HG03039 (cell line): ENCODE measurements around the gene PLXND1.
"Not testable (repeated sequence)": the region's sequence is repeated elsewhere in the genome, so short reads cannot be mapped to it uniquely, and the experiment has no call there.

ENCODE experiments used
- ATAC-seq: cut with Tn5 transposase; IDR thresholded peaks from one replicate; pipeline ENCODE4 v1.9.1; 2021; ENCODE audit warnings: mild to moderate bottlenecking, moderate library complexity; ENCODE audit not compliant: unreplicated experiment

The PLXND1 gene

GRCh38 chr3:129606636-129607390, at the start of gene PLXND1:
PLXND1 (minus strand) TSS chr3:129606676; CDS start chr3:129606639, 37 bp downstream.
- no peak for ATAC-seq

- no peak for ATAC-seq
Measured at GRCh38 chr3:129655291-129655700, 48.8 kb upstream of the PLXND1 start.

GRCh38 chr3:129654131-129654530, 47.7 kb upstream of the PLXND1 start:
- no peak for ATAC-seq

- no peak for ATAC-seq
Measured at GRCh38 chr3:129653019-129653418, 46.5 kb upstream of the PLXND1 start.

- ATAC-seq = no peak
Measured at GRCh38 chr3:129651435-129652202, 45.1 kb upstream of the PLXND1 start.

GRCh38 chr3:129650256-129650872, 43.9 kb upstream of the PLXND1 start:
- ATAC-seq = no peak

- no peak for ATAC-seq
Measured at GRCh38 chr3:129648391-129648790, 41.9 kb upstream of the PLXND1 start.

GRCh38 chr3:129645286-129645685, 38.8 kb upstream of the PLXND1 start:
- no peak for ATAC-seq

- ATAC-seq = no peak
Measured at GRCh38 chr3:129644836-129645235, 38.4 kb upstream of the PLXND1 start.

GRCh38 chr3:129641567-129642260, 35.2 kb upstream of the PLXND1 start:
- not testable (repeated sequence) for ATAC-seq

- not testable (repeated sequence) for ATAC-seq
Measured at GRCh38 chr3:129640985-129641384, 34.5 kb upstream of the PLXND1 start.

- no peak for ATAC-seq
Measured at GRCh38 chr3:129638481-129638880, 32.0 kb upstream of the PLXND1 start.

GRCh38 chr3:129636082-129636481, 29.6 kb upstream of the PLXND1 start:
- no peak for ATAC-seq

GRCh38 chr3:129635656-129636055, 29.2 kb upstream of the PLXND1 start:
- no peak for ATAC-seq

GRCh38 chr3:129633751-129634481, 27.4 kb upstream of the PLXND1 start:
- no peak for ATAC-seq

GRCh38 chr3:129632977-129633376, 26.5 kb upstream of the PLXND1 start:
- ATAC-seq = no peak

GRCh38 chr3:129632556-129632955, 26.1 kb upstream of the PLXND1 start:
- no peak for ATAC-seq

- no peak for ATAC-seq
Measured at GRCh38 chr3:129632056-129632455, 25.6 kb upstream of the PLXND1 start.

- ATAC-seq = no peak
Measured at GRCh38 chr3:129629011-129629410, 22.5 kb upstream of the PLXND1 start.

GRCh38 chr3:129628169-129628522, 21.7 kb upstream of the PLXND1 start:
- ATAC-seq = no peak
